Activated naive CD8-positive, alpha-beta T cell treated with anti-CD3 and anti-CD28 coated beads, Interleukin-2, amount 50 U/mL, for 24 hours (primary cell): ENCODE data around the gene RPL38.

Experiments
- ATAC-seq: fragments of 150-1000 bp; cut with Tn5 transposase; one replicate; pipeline ENCODE4 v1.10.0; 2021
- DNase-seq: peaks from one replicate; pipeline ENCODE4 v3.0.0; 2021
- H3K27ac Mint-ChIP-seq: one replicate; pipeline ENCODE4 v1.8.0; 2021; ENCODE audit warnings: mild to moderate bottlenecking, mixed read lengths
- H3K27me3 Mint-ChIP-seq: one replicate; pipeline ENCODE4 v1.8.0; 2021; ENCODE audit warnings: mixed read lengths
- H3K36me3 Mint-ChIP-seq: one replicate; pipeline ENCODE4 v1.8.0; 2021; ENCODE audit warnings: low read depth, mixed read lengths
- H3K4me1 Mint-ChIP-seq: one replicate; pipeline ENCODE4 v1.8.0; 2021; ENCODE audit warnings: mixed read lengths
- H3K4me3 Mint-ChIP-seq: one replicate; pipeline ENCODE4 v1.8.0; 2021; ENCODE audit warnings: mild to moderate bottlenecking, moderate library complexity, mixed read lengths
- H3K9me3 Mint-ChIP-seq: one replicate; pipeline ENCODE4 v1.8.0; 2021; ENCODE audit warnings: mixed read lengths

Gene RPL38

GRCh38 chr17:74196541-74197317 lies 6.7 kb upstream of the RPL38 start:
- Mint-ChIP-seq H3K4me1 (peaks cover 12% of the 10 kb centered on the region), H3K27ac (no peak overlapping the region)

GRCh38 chr17:74197801-74198200 lies 5.7 kb upstream of the RPL38 start:
- DNase-seq (no peak), ATAC-seq (no peak)
- Mint-ChIP-seq H3K4me3 (no peak overlapping the region), H3K4me1 (peaks cover 12% of the 10 kb centered on the region), H3K36me3 (no peaks in the 10 kb centered on the region), H3K9me3 (no peaks in the 10 kb centered on the region), H3K27ac (peak overlapping the region; percentile 33), H3K27me3 (peaks cover 50% of the 10 kb centered on the region)

More at GRCh38 chr17:74196541-74197317, 6.7 kb upstream of the RPL38 start:
- Mint-ChIP-seq H3K27me3 (peaks cover 43% of the 10 kb centered on the region), H3K36me3 (no peaks in the 10 kb centered on the region), H3K9me3 (no peaks in the 10 kb centered on the region), H3K4me3 (no peak overlapping the region)
- no peak for ATAC-seq
- DNase-seq, result no peak

DNA sequence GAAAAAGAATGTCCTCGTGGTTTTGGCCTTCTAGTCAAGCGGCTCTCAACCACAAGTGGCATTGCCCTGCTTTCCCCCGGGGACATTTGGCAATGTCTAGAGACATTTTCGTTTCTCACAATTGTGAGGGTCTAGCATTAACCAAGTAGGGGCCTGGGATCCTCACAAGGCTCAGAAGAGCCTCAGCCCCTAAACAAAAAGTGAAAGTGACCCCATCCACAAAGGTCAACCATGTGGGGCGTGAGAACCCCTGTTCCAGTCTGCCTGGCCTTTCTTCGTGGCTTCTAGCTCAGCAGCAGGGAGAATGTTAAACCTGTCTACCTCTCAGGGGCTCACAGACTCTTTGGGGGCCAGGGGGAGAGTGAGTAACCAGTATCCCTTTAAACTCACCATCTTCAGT lies 4.8 kb upstream of the RPL38 start:
- H3K4me3 Mint-ChIP-seq, result no peak overlapping the region

DNA sequence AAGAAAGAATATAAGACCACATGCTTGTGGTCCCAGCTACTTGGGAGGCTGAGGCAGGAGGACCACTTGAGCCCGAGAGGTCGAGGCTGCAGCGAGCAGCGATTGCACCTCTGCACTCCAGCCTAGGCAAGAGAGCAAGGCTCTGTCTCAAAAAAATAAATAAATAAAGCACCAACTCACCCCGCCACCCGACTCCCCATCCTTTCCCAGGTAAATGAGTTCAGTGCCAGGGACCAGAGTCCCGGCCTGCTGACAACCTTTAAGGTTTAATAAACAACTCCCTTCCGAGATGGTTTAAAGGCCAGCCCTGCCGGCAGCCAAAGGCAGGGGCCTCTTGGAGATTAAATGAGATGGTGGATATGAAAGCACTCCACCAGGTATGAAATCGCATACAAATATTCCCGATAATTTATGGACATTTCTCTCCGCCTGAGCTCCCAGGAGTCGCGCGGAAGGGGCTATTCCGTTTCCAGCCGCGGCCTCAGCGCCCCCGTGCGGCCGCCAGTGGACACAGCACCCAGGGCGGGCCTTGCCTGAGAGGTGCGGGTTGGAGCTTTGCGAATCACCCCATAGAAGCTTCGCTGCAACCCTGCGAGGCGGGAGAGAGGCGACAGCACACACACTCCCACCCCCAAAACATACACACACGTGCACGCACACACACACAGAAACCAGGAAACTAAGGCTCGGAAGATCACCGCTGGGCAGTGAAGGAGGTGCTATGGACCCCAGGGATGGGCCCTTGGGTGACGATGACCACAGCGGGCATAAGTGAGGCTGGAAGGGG lies 4.0 kb upstream of the RPL38 start:
- Mint-ChIP-seq H3K4me1 (peaks cover 17% of the 10 kb centered on the region), H3K4me3 (no peak overlapping the region), H3K27ac (no peak overlapping the region), H3K36me3 (peaks cover 10% of the 10 kb centered on the region), H3K9me3 (no peaks in the 10 kb centered on the region), H3K27me3 (peaks cover 46% of the 10 kb centered on the region)
- peak; percentile 42 for ATAC-seq
- DNase-seq, result peak; percentile 79

More for the DNA sequence above, 4.8 kb upstream of the RPL38 start:
- H3K9me3 Mint-ChIP-seq, result no peaks in the 10 kb centered on the region
- no peak overlapping the region for H3K27ac Mint-ChIP-seq
- peaks cover 3% of the 10 kb centered on the region for H3K36me3 Mint-ChIP-seq
- peaks cover 49% of the 10 kb centered on the region for H3K27me3 Mint-ChIP-seq
- DNase-seq (no peak), ATAC-seq (peak; percentile 10)
- peaks cover 19% of the 10 kb centered on the region for H3K4me1 Mint-ChIP-seq

- ATAC-seq (no peak), DNase-seq (no peak)
- Mint-ChIP-seq H3K4me3 (no peak overlapping the region), H3K27ac (no peak overlapping the region), H3K9me3 (no peaks in the 10 kb centered on the region), H3K36me3 (peaks cover 16% of the 10 kb centered on the region), H3K4me1 (peaks cover 21% of the 10 kb centered on the region), H3K27me3 (peaks cover 42% of the 10 kb centered on the region)
Observed at GRCh38 chr17:74200112-74200511, 3.4 kb upstream of the RPL38 start.

- Mint-ChIP-seq H3K4me3 (no peak overlapping the region), H3K27me3 (peaks cover 34% of the 10 kb centered on the region), H3K36me3 (peaks cover 27% of the 10 kb centered on the region), H3K9me3 (no peaks in the 10 kb centered on the region), H3K27ac (no peak overlapping the region), H3K4me1 (peaks cover 31% of the 10 kb centered on the region)
- DNase-seq (no peak), ATAC-seq (no peak)
Observed at GRCh38 chr17:74201250-74201649, 2.2 kb upstream of the RPL38 start.

DNA sequence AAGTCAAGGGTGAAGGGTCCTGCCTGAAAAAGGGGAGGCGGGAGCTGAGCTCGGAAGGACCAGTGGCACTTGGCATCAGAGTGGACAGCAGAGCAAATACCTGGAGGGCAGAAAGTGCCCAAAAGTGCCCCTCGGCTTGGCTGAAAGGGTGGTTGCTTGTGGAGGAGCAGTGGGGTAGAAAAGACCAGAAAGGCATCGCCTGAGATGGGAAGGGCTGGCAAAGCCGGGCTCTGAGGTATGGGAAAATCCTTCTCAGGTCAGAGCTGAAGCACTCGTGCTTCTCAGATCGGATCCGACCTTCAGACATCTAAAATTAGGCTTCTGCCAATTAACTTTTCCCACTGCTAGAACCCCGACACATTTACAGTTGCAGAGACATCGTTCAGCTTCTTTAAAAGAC lies 1.5 kb upstream of the RPL38 start:
- no peak for ATAC-seq
- Mint-ChIP-seq H3K9me3 (no peaks in the 10 kb centered on the region), H3K4me3 (no peak overlapping the region), H3K27me3 (peaks cover 34% of the 10 kb centered on the region), H3K36me3 (peaks cover 33% of the 10 kb centered on the region), H3K4me1 (peaks cover 37% of the 10 kb centered on the region), H3K27ac (no peak overlapping the region)
- no peak for DNase-seq

- H3K27me3 Mint-ChIP-seq, result peaks cover 28% of the 10 kb centered on the region
- no peak for DNase-seq
- peaks cover 40% of the 10 kb centered on the region for H3K36me3 Mint-ChIP-seq
- peaks cover 42% of the 10 kb centered on the region for H3K4me1 Mint-ChIP-seq
- peak overlapping the region; percentile 99 for H3K27ac Mint-ChIP-seq
- ATAC-seq, result no peak
- no peaks in the 10 kb centered on the region for H3K9me3 Mint-ChIP-seq
- peak overlapping the region; percentile 93 for H3K4me3 Mint-ChIP-seq
Observed at GRCh38 chr17:74202938-74203337, 540 bp upstream of the RPL38 start.

- DNase-seq (no peak), ATAC-seq (no peak)
- peak overlapping the region; percentile 99 for H3K27ac Mint-ChIP-seq
- peak overlapping the region; percentile 93 for H3K4me3 Mint-ChIP-seq
- peaks cover 25% of the 10 kb centered on the region for H3K27me3 Mint-ChIP-seq
- H3K4me1 Mint-ChIP-seq, result peaks cover 51% of the 10 kb centered on the region
- peaks cover 53% of the 10 kb centered on the region for H3K36me3 Mint-ChIP-seq
- H3K9me3 Mint-ChIP-seq, result no peaks in the 10 kb centered on the region
Observed at GRCh38 chr17:74204474-74204873, 996 bp downstream of the RPL38 start.

DNA sequence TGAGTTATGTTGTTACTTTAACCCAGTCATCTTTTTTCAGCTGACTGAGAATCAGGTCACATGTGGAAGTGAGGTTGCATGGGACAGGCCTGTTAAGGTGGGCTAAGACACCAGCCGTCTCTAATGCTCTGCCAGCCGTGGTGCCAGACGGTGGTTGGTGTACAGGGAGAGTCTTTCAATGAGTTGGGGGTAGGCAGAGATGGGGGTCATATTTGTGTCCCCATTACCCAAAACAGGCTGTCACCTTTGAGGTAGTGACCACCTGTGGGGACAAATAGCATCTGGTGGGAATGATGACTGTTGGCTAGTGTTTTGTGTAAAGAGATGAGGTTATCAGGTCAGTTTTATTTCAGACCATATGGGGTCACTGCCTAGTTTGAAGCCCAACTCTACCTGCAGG lies 1.8 kb downstream of the RPL38 start:
- H3K4me3 Mint-ChIP-seq, result peak overlapping the region; percentile 93
- DNase-seq (no peak), ATAC-seq (no peak)
- peaks cover 18% of the 10 kb centered on the region for H3K27me3 Mint-ChIP-seq
- peak overlapping the region; percentile 99 for H3K27ac Mint-ChIP-seq
- peaks cover 54% of the 10 kb centered on the region for H3K4me1 Mint-ChIP-seq
- no peaks in the 10 kb centered on the region for H3K9me3 Mint-ChIP-seq
- H3K36me3 Mint-ChIP-seq, result peaks cover 61% of the 10 kb centered on the region

GRCh38 chr17:74206332-74206818 lies 2.9 kb downstream of the RPL38 start:
- peak overlapping the region; percentile 99 for H3K27ac Mint-ChIP-seq
- peak overlapping the region; percentile 93 for H3K4me3 Mint-ChIP-seq
- peaks cover 66% of the 10 kb centered on the region for H3K36me3 Mint-ChIP-seq
- no peaks in the 10 kb centered on the region for H3K9me3 Mint-ChIP-seq
- DNase-seq (no peak), ATAC-seq (no peak)
- H3K4me1 Mint-ChIP-seq, result peaks cover 65% of the 10 kb centered on the region
- peaks cover 12% of the 10 kb centered on the region for H3K27me3 Mint-ChIP-seq

DNA sequence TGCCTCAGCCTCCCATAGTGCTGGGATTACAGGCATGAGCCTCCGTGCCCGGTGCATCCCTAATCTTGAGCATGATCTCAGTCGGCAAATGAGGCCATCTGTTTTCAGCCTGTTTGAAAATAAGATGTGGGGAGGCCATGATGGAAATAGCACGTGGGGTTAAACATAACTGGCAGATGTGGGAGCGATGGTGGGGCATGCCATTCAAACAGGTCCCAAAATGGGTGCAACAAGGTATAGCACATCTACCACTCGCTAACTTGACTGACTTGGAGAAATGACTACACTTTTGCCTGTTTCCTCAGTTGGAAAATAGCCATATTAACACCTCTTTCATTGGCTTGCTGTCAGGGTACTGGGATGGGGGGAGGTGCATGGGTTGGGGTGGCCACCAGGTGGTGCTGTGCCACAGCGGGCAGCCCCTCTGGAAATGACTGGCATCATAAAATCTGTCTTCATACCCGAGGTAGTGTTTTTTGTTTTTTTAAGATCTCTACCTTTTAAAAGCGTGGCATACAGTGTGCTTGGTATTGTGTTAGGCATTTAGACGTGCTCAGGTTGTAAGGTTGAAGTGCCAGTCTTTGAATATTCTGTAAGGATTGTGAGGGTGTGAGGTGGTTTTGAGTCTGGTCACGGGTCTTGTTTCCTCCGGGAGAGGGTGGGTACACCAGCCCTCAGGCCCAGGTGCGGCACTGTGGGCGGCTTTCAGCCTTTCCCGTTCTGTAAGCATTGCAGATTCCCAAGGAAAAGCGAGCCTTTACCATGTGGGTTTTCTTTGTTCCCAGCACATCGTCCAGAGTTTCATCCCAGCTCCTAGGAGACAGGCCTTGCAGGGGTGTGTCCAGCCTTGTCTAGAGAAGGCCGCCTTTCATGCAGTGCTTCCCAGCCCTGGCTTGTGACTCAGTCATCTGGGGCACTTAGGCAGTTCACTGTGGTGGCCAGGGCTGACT lies 7.0 kb downstream of the RPL38 start:
- Mint-ChIP-seq H3K9me3 (no peaks in the 10 kb centered on the region), H3K27ac (peak overlapping the region; percentile 71), H3K36me3 (peaks cover 52% of the 10 kb centered on the region), H3K27me3 (no peaks in the 10 kb centered on the region), H3K4me3 (peak overlapping the region; percentile 49), H3K4me1 (peaks cover 85% of the 10 kb centered on the region)
- DNase-seq (peak; percentile 82), ATAC-seq (peak; percentile 38)

- Mint-ChIP-seq H3K36me3 (peaks cover 43% of the 10 kb centered on the region), H3K27me3 (no peaks in the 10 kb centered on the region), H3K4me1 (peaks cover 87% of the 10 kb centered on the region), H3K9me3 (no peaks in the 10 kb centered on the region), H3K4me3 (peak overlapping the region; percentile 80), H3K27ac (peak overlapping the region; percentile 67)
- peak; percentile 34 for DNase-seq
- peak; percentile 5 for ATAC-seq
Observed at GRCh38 chr17:74211141-74211911, 7.8 kb downstream of the RPL38 start.
